Activated CD8-positive, alpha-beta memory T cell treated with anti-CD3 and anti-CD28 coated beads, Interleukin-2, amount 50 U/mL, for 24 hours (primary cell): Measurements from ENCODE around the gene CCER1.
"Not testable (repeated sequence)": the region's sequence is repeated elsewhere in the genome, so short reads cannot be mapped to it uniquely, and the experiment has no call there.

Experiments
- DNase-seq: peaks from one replicate; pipeline ENCODE4 v3.0.0-alpha.2; 2020; ENCODE audit errors: extremely low read depth

Gene CCER1

GRCh38 chr12:90954921-90955320 lies at the start of gene CCER1:
Gene CCER1, minus strand, starts transcription at chr12:90955176. Its CDS starts 434 bp downstream, at chr12:90954742.
- no peak for DNase-seq

- DNase-seq, result no peak
Observed at GRCh38 chr12:91003737-91004136, 48.8 kb upstream of the CCER1 start.

GRCh38 chr12:91001306-91001705 lies 46.3 kb upstream of the CCER1 start:
- DNase-seq, result no peak

- no peak for DNase-seq
Observed at GRCh38 chr12:90999966-91000365, 45.0 kb upstream of the CCER1 start.

GRCh38 chr12:90999527-90999926 lies 44.6 kb upstream of the CCER1 start:
- no peak for DNase-seq

- no peak for DNase-seq
Observed at GRCh38 chr12:90995010-90995409, 40.0 kb upstream of the CCER1 start.

- no peak for DNase-seq
Observed at GRCh38 chr12:90991952-90992465, 37.0 kb upstream of the CCER1 start.

GRCh38 chr12:90990611-90991010 lies 35.6 kb upstream of the CCER1 start:
- DNase-seq, result no peak

GRCh38 chr12:90989686-90990111 lies 34.7 kb upstream of the CCER1 start:
- DNase-seq, result no peak

- no peak for DNase-seq
Observed at GRCh38 chr12:90987520-90987919, 32.5 kb upstream of the CCER1 start.

GRCh38 chr12:90987101-90987500 lies 32.1 kb upstream of the CCER1 start:
- DNase-seq, result no peak

GRCh38 chr12:90985331-90985730 lies 30.4 kb upstream of the CCER1 start:
- DNase-seq, result not testable (repeated sequence)

GRCh38 chr12:90984114-90984513 lies 29.1 kb upstream of the CCER1 start:
- DNase-seq, result no peak

GRCh38 chr12:90982170-90982569 lies 27.2 kb upstream of the CCER1 start:
- no peak for DNase-seq

GRCh38 chr12:90979951-90980350 lies 25.0 kb upstream of the CCER1 start:
- no peak for DNase-seq

- DNase-seq, result no peak
Observed at GRCh38 chr12:90979019-90979418, 24.0 kb upstream of the CCER1 start.

GRCh38 chr12:90978117-90978770 lies 23.3 kb upstream of the CCER1 start:
- DNase-seq, result no peak

GRCh38 chr12:90977224-90977623 lies 22.2 kb upstream of the CCER1 start:
- no peak for DNase-seq

- DNase-seq, result no peak
Observed at GRCh38 chr12:90974286-90974685, 19.3 kb upstream of the CCER1 start.

- no peak for DNase-seq
Observed at GRCh38 chr12:90972226-90972625, 17.2 kb upstream of the CCER1 start.

GRCh38 chr12:90970911-90971310 lies 15.9 kb upstream of the CCER1 start:
- no peak for DNase-seq

- DNase-seq, result no peak
Observed at GRCh38 chr12:90970471-90970870, 15.5 kb upstream of the CCER1 start.

- no peak for DNase-seq
Observed at GRCh38 chr12:90969851-90970250, 14.9 kb upstream of the CCER1 start.

GRCh38 chr12:90969346-90969745 lies 14.4 kb upstream of the CCER1 start:
- DNase-seq, result no peak
